Fibroblast of mammary gland (primary cell): ENCODE results near the gene TAF1B.
A peak's percentile ranks its signal among the peaks of the same experiment; 100 is the strongest.

Experiments used
- DNase-seq: peaks from one replicate; pipeline ENCODE4 v3.0.0-alpha.2; 2010; ENCODE audit warnings: low read depth
- H3K4me3 ChIP-seq: 2 replicates; pipeline ENCODE4 v1.5.1; 2011; ENCODE audit warnings: low read depth, mild to moderate bottlenecking, low read length, moderate library complexity; ENCODE audit not compliant: control insufficient read depth
- TF ChIP-seq, protein P1 (sequence below): conservative IDR thresholded peaks from 2 replicates; pipeline ENCODE4 v1.5.1; 2011; ENCODE audit warnings: low read depth, low read length, inconsistent platforms; ENCODE audit not compliant: control insufficient read depth, insufficient read depth

The TAF1B gene

DNA sequence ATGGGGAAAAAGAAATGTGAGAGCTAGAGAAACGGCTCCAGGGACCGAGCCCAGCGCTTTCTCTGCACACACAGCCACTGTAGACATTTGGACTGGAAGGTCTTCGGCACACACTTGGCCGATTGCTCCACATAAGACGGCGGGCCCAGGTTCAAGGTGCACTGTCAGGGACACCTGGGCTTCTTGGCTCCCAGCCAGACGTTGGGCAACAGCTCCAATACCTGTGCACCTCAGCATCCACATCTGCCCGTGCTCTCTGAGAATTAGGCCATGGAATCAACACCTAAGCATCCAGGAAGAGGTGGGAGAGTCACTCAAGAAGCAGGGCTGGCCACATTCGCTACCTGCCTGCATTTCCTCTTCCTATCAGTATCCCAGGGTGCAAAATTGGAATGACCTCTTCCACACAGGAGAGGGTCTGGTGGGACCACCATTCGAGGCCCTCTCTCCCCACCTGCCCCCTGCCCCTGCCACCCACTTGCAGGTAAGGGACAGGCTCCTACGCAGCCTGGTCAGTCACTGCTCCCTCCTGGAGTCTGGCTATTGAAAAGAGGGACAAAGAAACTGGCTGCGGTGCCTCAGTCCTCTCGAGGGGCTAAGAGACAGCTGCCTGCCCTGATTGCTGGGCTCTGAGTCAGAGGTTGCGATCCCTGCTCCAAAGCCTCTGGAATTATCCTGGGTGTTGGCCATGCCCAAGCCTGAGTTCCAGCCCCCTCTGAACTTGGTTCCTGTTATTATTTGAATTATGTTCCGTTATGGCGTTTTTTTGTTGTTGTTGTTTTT lies 40.1 kb upstream of the TAF1B start:
- DNase-seq, result peak; percentile 60
- no peak overlapping the region for H3K4me3 ChIP-seq
- TF ChIP-seq, protein P1, sequence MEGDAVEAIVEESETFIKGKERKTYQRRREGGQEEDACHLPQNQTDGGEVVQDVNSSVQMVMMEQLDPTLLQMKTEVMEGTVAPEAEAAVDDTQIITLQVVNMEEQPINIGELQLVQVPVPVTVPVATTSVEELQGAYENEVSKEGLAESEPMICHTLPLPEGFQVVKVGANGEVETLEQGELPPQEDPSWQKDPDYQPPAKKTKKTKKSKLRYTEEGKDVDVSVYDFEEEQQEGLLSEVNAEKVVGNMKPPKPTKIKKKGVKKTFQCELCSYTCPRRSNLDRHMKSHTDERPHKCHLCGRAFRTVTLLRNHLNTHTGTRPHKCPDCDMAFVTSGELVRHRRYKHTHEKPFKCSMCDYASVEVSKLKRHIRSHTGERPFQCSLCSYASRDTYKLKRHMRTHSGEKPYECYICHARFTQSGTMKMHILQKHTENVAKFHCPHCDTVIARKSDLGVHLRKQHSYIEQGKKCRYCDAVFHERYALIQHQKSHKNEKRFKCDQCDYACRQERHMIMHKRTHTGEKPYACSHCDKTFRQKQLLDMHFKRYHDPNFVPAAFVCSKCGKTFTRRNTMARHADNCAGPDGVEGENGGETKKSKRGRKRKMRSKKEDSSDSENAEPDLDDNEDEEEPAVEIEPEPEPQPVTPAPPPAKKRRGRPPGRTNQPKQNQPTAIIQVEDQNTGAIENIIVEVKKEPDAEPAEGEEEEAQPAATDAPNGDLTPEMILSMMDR, result no peak

DNA sequence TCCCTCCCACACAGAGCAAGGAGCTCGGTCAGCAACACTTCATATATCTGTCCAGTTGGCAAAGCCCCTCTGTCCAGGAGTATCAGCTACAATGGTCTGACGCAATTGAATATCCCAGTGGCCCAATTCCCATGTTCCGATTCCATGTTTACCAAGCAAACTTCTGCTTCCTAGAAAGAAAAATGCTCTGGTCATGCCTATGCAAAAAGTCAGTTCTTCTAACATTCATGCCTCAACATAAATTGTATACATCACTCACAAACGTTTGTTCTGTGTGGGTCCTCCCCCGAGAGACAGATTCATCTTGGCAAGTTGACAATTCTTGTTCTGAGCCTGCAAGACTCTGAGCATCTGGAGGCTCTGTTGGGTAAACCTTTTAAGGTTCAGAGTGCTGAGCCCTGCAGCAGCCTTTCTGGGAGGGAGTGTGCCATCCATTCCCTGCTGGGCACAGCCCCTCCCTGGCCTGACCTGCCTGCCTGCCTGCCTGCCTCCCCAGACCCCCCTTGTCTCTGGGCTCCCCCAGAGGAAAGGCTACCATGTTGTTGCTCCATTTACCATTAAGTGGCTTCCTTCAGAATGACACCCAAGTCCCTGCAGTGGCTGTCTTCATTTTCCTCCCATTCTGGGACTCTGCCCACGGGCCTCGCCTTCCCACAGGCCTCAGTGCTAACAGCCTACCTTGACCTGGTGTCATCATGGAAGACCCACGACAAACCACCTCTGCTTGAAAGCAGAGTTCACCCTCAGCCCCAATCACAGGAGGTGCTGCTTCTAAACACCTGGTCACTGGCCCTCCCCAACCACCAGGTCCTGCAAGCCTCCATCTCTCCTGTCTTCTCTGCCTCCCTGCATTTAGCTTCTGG lies 37.6 kb upstream of the TAF1B start:
- TF ChIP-seq, protein P1, result no peak
- DNase-seq, result peak; percentile 80
- H3K4me3 ChIP-seq, result no peak overlapping the region

DNA sequence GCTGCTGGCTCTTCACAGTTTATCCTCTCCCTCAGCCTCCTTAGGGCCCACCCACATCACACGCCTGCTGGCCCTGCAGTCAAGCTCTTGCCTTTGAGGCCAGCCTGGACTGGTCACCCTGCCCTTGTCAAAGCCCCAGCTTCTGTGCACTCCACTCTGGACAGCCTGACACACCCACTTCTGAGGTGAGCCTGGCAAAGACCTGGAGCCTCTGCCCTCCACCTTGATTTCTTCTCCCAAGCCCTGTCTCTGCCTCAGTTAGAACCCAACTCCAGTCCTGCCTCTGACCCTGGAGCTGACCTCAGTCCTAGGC lies 37.0 kb upstream of the TAF1B start:
- TF ChIP-seq, protein P1, result no peak
- H3K4me3 ChIP-seq, result no peak overlapping the region
- no peak for DNase-seq

DNA sequence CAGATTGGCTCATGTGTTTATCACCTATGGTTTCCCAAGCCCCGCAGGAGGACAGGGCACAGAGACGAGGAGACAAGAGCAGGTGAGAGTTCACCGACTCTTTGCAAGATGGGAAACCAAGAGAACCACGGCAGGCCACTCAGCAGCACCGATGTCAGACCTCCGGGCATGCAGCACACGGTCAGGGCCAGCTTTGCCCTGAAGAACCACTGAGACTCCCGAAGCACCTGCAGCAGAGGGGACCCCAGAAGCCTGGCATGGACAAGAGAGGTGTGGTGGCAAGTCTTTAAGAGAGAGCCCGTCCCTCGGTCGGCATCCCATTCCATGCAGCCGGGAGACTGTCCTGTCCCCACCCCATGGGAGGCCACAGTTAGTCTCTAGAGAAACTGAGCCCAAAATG lies 36.6 kb upstream of the TAF1B start:
- H3K4me3 ChIP-seq, result no peak overlapping the region
- TF ChIP-seq, protein P1, result no peak
- DNase-seq, result no peak

DNA sequence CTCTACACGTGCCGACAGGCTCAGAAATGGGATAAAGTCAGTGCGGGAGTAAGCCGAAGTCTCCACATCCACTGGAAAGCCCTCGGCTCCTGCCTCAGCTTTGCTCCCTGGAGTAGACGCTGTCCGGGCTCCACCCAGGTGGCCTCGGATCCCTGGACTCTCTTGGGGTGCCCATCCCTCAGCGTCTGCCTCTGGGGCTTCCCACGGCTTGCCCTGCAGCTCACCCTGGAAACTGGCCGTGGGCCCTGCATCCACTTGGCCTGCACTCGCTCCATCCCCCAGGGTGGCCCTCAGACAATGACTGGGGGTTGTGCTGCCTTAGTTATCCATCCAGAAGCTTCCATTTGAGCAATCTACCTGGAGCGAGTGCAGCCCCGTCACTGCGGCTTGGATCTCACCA lies 36.2 kb upstream of the TAF1B start:
- DNase-seq, result no peak
- no peak overlapping the region for H3K4me3 ChIP-seq
- TF ChIP-seq, protein P1, result no peak

DNA sequence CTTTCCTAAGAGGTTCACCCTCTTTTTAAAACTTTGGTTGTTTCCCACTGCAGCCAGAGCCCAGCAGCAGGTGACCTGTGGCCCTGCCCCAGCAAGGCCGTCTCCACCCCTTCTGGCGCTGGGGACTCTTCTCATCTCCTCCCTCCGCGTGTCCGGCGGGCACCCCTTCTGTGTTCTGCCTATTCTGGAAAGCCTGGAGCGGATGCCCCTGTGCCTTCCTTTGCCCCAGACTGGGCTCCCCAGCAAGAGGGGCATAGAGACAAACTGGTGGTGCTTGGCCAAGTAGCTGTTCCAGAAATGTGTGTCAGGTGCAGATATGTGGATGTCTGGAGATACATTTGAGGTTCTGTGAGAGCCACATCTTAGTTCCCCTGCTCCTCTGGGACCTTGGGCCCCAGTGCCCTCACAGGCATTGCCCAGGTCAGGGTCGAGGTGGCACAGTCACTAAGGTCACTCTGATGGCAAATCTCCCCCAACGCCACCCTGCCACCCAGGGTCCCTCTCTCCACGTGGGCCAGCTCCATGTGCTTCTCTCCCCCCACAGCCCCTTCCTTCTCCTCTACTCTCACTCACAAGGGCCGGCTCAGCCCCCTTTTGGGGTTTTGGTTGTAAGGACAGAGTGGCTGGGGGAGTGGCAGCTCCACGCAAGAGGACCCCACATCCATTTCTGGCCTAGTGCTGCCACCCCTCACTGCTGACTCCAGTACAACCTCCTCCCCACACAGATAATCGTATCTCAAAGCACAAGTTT lies 35.5 kb upstream of the TAF1B start:
- DNase-seq, result no peak
- TF ChIP-seq, protein P1, result no peak
- no peak overlapping the region for H3K4me3 ChIP-seq
